ENCODE measurements around the gene GPHB5.

Gene GPHB5

DNA sequence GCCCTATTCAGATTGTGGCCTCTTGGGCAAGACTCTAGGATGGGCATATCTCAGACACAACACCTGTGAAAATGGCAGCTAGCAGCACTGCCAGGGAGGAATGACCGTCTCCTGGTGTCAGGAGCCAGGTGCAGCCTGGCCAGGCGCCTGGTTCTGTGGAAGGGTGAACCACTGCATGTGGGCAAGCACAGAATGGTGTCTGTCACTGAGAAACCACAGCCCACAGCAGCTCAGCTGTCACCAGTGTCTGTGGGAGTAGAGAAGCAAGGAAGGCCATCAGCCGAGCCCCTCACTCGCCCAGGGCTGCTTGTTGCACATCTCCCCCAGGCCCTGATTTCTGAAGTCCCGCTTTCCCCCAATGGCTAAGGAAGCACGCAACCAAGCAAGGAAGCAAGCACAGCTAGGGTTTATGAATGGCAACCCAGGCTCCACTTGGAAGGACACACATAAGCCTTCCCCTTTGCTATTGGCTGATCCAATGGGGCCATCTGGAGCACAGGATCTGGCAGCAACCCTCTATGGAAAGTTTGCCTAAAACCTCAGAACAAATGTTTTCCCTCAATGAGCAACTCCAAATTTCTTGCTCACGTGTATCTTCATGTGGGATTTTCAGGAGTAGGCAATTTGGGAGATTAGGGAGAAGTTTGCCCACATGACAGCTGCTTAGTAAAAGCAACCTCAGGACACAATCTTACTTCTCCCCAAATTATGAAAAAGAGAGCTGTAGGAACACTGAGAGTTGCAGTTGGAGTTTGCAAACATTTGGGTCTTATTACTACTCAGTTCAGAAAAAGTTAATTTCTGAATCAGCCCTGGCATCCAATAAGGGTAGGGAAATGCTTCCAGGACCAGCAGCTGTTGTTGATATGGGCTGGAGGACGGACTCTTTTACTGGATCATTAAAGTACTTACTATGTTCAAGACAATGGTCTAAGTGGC lies 44.7 kb downstream of the GPHB5 start:
- H3K27me3 ChIP-seq (ENCODE audit: control insufficient read depth, insufficient read depth, low read length), result no peaks in the 10 kb centered on the region
- H2AFZ ChIP-seq, result no peak overlapping the region
- no peaks in the 10 kb centered on the region for H3K9me3 ChIP-seq (ENCODE audit: control insufficient read depth, low read length)
- TF ChIP-seq, protein P1, sequence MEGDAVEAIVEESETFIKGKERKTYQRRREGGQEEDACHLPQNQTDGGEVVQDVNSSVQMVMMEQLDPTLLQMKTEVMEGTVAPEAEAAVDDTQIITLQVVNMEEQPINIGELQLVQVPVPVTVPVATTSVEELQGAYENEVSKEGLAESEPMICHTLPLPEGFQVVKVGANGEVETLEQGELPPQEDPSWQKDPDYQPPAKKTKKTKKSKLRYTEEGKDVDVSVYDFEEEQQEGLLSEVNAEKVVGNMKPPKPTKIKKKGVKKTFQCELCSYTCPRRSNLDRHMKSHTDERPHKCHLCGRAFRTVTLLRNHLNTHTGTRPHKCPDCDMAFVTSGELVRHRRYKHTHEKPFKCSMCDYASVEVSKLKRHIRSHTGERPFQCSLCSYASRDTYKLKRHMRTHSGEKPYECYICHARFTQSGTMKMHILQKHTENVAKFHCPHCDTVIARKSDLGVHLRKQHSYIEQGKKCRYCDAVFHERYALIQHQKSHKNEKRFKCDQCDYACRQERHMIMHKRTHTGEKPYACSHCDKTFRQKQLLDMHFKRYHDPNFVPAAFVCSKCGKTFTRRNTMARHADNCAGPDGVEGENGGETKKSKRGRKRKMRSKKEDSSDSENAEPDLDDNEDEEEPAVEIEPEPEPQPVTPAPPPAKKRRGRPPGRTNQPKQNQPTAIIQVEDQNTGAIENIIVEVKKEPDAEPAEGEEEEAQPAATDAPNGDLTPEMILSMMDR (IDR thresholded peaks at IDR 0.05), result no peak
- no peaks in the 10 kb centered on the region for H3K79me2 ChIP-seq
- no peaks in the 10 kb centered on the region for H3K36me3 ChIP-seq (ENCODE audit: control insufficient read depth, insufficient read depth, low read length)
- no peak overlapping the region for H3K27ac ChIP-seq
- H3K4me3 ChIP-seq (ENCODE audit: low read depth, low read length), result no peak overlapping the region
- no peaks in the 10 kb centered on the region for H3K4me1 ChIP-seq
- no peak overlapping the region for H3K9ac ChIP-seq
- H3K4me2 ChIP-seq (ENCODE audit: low read length), result no peak overlapping the region

DNA sequence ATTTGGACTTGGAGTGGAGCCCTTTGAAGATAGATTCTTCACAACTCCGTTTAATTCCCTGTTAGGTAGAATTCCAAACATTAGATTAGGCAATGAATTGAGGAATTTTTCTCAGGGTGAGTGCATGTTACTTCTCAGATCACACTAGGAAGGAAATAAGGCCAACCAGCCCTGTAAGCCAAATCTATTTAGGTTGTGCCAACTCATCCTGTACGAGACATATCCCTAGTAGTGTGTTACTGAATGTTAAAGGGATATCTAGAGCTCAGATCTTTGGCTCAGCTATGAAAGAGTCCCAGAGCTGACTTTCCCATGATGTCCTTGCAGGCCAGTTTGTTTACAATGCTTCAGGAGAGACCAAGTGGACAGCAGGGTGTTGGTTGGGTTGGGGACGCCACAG lies 45.6 kb downstream of the GPHB5 start:
- Histone ChIP-seq H3K4me3 (ENCODE audit: low read depth, low read length) (no peak overlapping the region), H3K27me3 (ENCODE audit: control insufficient read depth, insufficient read depth, low read length) (no peaks in the 10 kb centered on the region), H3K27ac (no peak overlapping the region), H3K79me2 (no peaks in the 10 kb centered on the region), H3K4me1 (no peaks in the 10 kb centered on the region), H2AFZ (no peak overlapping the region), H3K9ac (no peak overlapping the region), H3K9me3 (ENCODE audit: control insufficient read depth, low read length) (no peaks in the 10 kb centered on the region), H3K4me2 (ENCODE audit: low read length) (no peak overlapping the region), H3K36me3 (ENCODE audit: control insufficient read depth, insufficient read depth, low read length) (no peaks in the 10 kb centered on the region)
- TF ChIP-seq, protein P1 (IDR thresholded peaks at IDR 0.05), result no peak

DNA sequence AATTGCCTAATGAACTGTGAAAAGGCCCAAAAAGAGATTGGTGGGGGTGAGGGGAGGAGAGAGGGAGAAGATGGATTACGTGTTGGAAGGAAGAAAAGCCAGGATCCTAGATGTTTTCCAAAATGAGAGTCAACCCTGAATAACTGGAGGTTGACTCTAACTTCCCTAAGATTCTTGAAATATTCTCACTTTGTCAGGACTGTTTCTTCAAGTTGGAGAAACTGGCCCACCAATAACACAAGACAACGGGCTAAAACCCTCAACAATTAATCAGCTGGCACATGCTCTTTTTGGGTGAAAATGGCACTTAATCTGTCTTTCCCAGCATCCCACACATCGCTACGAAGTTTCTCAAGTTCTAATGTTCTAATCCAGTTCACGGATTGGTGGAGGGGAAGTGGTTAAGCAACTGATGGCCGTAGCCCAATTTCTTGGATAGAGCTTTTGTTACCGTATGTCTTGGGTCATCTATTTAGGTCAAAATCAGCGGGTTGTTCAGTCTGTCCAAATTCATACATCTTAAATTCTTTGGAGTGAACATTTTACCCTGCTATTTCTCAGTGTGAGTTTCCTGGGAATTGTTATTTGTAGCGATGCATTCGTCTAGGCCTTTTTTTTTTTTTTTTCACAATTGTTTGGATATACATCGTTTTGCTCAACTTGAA lies 49.0 kb downstream of the GPHB5 start:
- Histone ChIP-seq H3K4me2 (ENCODE audit: low read length) (no peak overlapping the region), H3K9ac (no peak overlapping the region), H3K27ac (no peak overlapping the region), H3K4me3 (ENCODE audit: low read depth, low read length) (no peak overlapping the region), H3K9me3 (ENCODE audit: control insufficient read depth, low read length) (no peaks in the 10 kb centered on the region), H3K27me3 (ENCODE audit: control insufficient read depth, insufficient read depth, low read length) (no peaks in the 10 kb centered on the region), H3K36me3 (ENCODE audit: control insufficient read depth, insufficient read depth, low read length) (no peaks in the 10 kb centered on the region), H3K79me2 (no peaks in the 10 kb centered on the region), H3K4me1 (no peaks in the 10 kb centered on the region), H2AFZ (no peak overlapping the region)
- TF ChIP-seq, protein P1 (IDR thresholded peaks at IDR 0.05), result no peak

DNA sequence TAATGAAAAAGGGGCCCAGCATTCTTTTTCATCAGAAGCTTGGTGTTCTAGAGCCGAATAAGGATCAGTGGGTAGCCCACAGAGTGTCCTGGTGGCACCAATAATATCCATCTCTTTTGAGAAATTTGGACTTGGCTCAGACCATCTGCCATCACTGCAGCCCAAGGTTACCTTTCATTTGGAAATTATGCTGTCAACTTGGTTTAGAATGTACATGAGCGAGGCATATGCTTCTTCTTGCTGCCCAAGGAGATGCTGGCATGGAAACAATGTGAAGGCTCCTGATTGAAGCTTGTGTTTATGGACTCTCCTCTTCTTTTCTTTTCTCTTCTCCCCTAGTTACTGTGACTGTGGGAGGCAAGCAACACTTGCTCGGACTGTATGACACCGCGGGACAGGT lies 50.0 kb downstream of the GPHB5 start:
- no peak overlapping the region for H2AFZ ChIP-seq
- H3K4me1 ChIP-seq, result no peaks in the 10 kb centered on the region
- no peak overlapping the region for H3K9ac ChIP-seq
- no peaks in the 10 kb centered on the region for H3K36me3 ChIP-seq (ENCODE audit: control insufficient read depth, insufficient read depth, low read length)
- no peaks in the 10 kb centered on the region for H3K9me3 ChIP-seq (ENCODE audit: control insufficient read depth, low read length)
- H3K79me2 ChIP-seq, result no peaks in the 10 kb centered on the region
- H3K27me3 ChIP-seq (ENCODE audit: control insufficient read depth, insufficient read depth, low read length), result no peaks in the 10 kb centered on the region
- H3K4me3 ChIP-seq (ENCODE audit: low read depth, low read length), result no peak overlapping the region
- H3K27ac ChIP-seq, result no peak overlapping the region
- H3K4me2 ChIP-seq (ENCODE audit: low read length), result no peak overlapping the region
- TF ChIP-seq, protein P1 (IDR thresholded peaks at IDR 0.05), result no peak
